NB4 (cell line): ENCODE measurements around the gene HYDIN.

Source experiments
- DNase-seq: peaks from one replicate; pipeline ENCODE4 v3.0.0; 2010; ENCODE audit warnings: low read depth
- H3K4me3 ChIP-seq: one replicate; pipeline ENCODE4 v1.5.1; 2011; ENCODE audit warnings: mild to moderate bottlenecking, low read depth, low read length, moderate library complexity
- MYC ChIP-seq: IDR thresholded peaks from 2 replicates; pipeline ENCODE4 v1.6.1; 2011; ENCODE audit warnings: low read depth, low read length
- POLR2A ChIP-seq: IDR thresholded peaks from 2 replicates; pipeline ENCODE4 v1.6.1; 2011; ENCODE audit warnings: mild to moderate bottlenecking; ENCODE audit not compliant: insufficient read length; ENCODE audit errors: extremely low read depth
- TF ChIP-seq, protein P1 (sequence below): IDR thresholded peaks from 2 replicates; pipeline ENCODE4 v1.6.1; 2011; ENCODE audit warnings: low read depth, low read length
- TF ChIP-seq, protein P2 (sequence below): IDR thresholded peaks from one replicate; pipeline ENCODE4 v1.5.1; 2012; ENCODE audit warnings: low read depth, low read length

The HYDIN gene

GRCh38 chr16:70779361-70779760 lies 451.2 kb downstream of the HYDIN start:
- TF ChIP-seq POLR2A = no peak
- TF ChIP-seq, protein P1, sequence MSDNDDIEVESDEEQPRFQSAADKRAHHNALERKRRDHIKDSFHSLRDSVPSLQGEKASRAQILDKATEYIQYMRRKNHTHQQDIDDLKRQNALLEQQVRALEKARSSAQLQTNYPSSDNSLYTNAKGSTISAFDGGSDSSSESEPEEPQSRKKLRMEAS = no peak
- TF ChIP-seq, protein P2, sequence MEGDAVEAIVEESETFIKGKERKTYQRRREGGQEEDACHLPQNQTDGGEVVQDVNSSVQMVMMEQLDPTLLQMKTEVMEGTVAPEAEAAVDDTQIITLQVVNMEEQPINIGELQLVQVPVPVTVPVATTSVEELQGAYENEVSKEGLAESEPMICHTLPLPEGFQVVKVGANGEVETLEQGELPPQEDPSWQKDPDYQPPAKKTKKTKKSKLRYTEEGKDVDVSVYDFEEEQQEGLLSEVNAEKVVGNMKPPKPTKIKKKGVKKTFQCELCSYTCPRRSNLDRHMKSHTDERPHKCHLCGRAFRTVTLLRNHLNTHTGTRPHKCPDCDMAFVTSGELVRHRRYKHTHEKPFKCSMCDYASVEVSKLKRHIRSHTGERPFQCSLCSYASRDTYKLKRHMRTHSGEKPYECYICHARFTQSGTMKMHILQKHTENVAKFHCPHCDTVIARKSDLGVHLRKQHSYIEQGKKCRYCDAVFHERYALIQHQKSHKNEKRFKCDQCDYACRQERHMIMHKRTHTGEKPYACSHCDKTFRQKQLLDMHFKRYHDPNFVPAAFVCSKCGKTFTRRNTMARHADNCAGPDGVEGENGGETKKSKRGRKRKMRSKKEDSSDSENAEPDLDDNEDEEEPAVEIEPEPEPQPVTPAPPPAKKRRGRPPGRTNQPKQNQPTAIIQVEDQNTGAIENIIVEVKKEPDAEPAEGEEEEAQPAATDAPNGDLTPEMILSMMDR = no peak
- TF ChIP-seq MYC = no peak
- H3K4me3 ChIP-seq = no peak overlapping the region
- DNase-seq = no peak

DNA sequence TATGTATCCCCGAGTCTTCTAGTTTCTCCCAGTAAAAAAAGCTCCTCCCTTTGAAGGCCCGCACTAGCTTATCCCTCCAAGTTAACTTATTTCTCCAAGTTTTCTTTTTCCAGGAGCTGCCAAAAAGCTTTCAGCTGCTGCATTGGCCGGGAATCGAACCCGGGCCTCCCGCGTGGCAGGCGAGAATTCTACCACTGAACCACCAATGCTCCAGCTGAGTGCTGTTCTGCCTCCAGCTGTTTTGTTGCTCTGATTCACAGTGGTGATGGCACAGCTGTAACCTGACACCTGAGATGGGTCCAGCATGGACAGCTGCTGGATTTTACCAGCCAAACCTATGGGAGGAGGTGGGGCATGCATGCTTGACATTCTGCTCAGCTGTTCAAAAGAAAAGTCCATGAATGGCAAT lies 451.6 kb downstream of the HYDIN start:
- TF ChIP-seq, protein P2 = no peak
- TF ChIP-seq MYC (no peak), POLR2A (no peak)
- TF ChIP-seq, protein P1 = no peak
- DNase-seq = no peak
- H3K4me3 ChIP-seq = no peak overlapping the region

DNA sequence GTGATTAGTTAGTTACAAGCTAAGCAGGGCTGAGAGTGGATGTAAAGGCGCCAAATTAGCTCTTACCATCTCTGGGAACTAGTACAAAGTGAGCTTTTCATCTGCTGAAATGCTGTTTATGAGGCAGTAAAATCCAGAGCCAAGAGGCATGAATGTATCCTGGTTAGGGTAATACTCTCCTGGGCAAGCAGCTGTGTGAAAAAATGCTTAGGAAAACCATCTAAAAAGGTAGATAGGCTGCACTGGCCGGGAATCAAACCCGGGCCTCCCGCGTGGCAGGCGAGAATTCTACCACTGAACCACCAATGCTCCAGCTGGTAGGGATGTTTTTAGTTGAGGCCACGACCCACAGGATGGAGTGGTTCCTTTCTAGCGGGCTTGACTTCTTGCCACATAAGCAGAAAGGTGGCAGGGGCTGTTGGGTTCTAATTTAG lies 452.5 kb downstream of the HYDIN start:
- H3K4me3 ChIP-seq = no peak overlapping the region
- TF ChIP-seq MYC = no peak
- TF ChIP-seq, protein P1 = no peak
- no peak for TF ChIP-seq POLR2A
- TF ChIP-seq, protein P2 = no peak
- no peak for DNase-seq

- no peak overlapping the region for H3K4me3 ChIP-seq
- DNase-seq = no peak
- TF ChIP-seq, protein P2 = no peak
- TF ChIP-seq, protein P1 = no peak
- no peak for TF ChIP-seq MYC
- no peak for TF ChIP-seq POLR2A
These were observed 453.0 kb downstream of the HYDIN start for GRCh38 chr16:70777496-70777895.

GRCh38 chr16:70775399-70775798 lies 455.1 kb downstream of the HYDIN start:
- TF ChIP-seq, protein P2 = no peak
- TF ChIP-seq POLR2A (no peak), MYC (no peak)
- TF ChIP-seq, protein P1 = no peak
- no peak for DNase-seq
- H3K4me3 ChIP-seq = no peak overlapping the region
